Fibroblast of pulmonary artery (primary cell): Measurements from ENCODE around the gene MVD.

ENCODE experiments used
- DNase-seq: peaks from one replicate; pipeline ENCODE4 v3.0.0-alpha.2; 2010; ENCODE audit warnings: low read depth
- H3K4me3 ChIP-seq: replicated peaks from 2 replicates; pipeline ENCODE4 v1.5.1; 2011; ENCODE audit warnings: low read depth, mild to moderate bottlenecking, control low read depth, low read length, moderate library complexity
- CTCF ChIP-seq: IDR thresholded peaks from 2 replicates; pipeline ENCODE4 v1.5.1; 2011; ENCODE audit warnings: mild to moderate bottlenecking, control low read depth, low read length, inconsistent platforms; ENCODE audit errors: missing control alignments

MVD gene

GRCh38 chr16:88681084-88681680 lies 18.3 kb upstream of the MVD start:
- peak; percentile 28 for TF ChIP-seq CTCF
- H3K4me3 ChIP-seq, result no peak overlapping the region
- DNase-seq, result no peak

GRCh38 chr16:88680554-88681083 lies 17.7 kb upstream of the MVD start:
- DNase-seq, result no peak
- no peak overlapping the region for H3K4me3 ChIP-seq
- no peak for TF ChIP-seq CTCF

- H3K4me3 ChIP-seq, result no peak overlapping the region
- DNase-seq, result no peak
- TF ChIP-seq CTCF, result no peak
These were observed 15.5 kb upstream of the MVD start for GRCh38 chr16:88678224-88678979.

- no peak for DNase-seq
- TF ChIP-seq CTCF, result no peak
- no peak overlapping the region for H3K4me3 ChIP-seq
These were observed 14.8 kb upstream of the MVD start for GRCh38 chr16:88677721-88678120.

- no peak overlapping the region for H3K4me3 ChIP-seq
- no peak for TF ChIP-seq CTCF
- DNase-seq, result no peak
These were observed 13.8 kb upstream of the MVD start for GRCh38 chr16:88676502-88677242.

- TF ChIP-seq CTCF, result no peak
- H3K4me3 ChIP-seq, result no peak overlapping the region
- no peak for DNase-seq
These were observed 11.0 kb upstream of the MVD start for GRCh38 chr16:88673716-88674379.
